GM12878 (cell line): ENCODE measurements around the gene ZNF484. TPM values are rescaled to one million over a fixed set of nuclear protein-coding genes. Genes with fewer than 3 reads are reported as not detected.
"Not testable (repeated sequence)": the region's sequence is repeated elsewhere in the genome, so short reads cannot be mapped to it uniquely, and the experiment has no call there.

Source experiments
- ATAC-seq: fragments of 200-7000 bp; cut with Tn5 transposase; 3 replicates; pipeline ENCODE4 v1.9.1; 2020; ENCODE audit warnings: mild to moderate bottlenecking, moderate library complexity
- BruUV-seq: library from RNA; stranded (reverse); fragments of 400-500 nt; replicated peaks from 2 replicates; lab custom pipeline; 2021; lab: Mats Ljungman, UMichigan
- CTCF ChIA-PET: fragments of 300-600 bp; sonication (Branson Sonifier 250); formaldehyde crosslinking; extraction: SDS; loops from one replicate; lab custom pipeline; 2021; ENCODE audit warnings: inconsistent platforms; lab: Yijun Ruan, JAX
- POLR2A ChIA-PET: fragments of 350-600 bp; formaldehyde crosslinking; extraction: SDS; loops from one replicate; lab custom pipeline; 2021; ENCODE audit warnings: inconsistent platforms; lab: Charles Lee
- RAD21 ChIA-PET: fragments of 300-600 bp; sonication (Branson Sonifier 250); formaldehyde crosslinking; loops from one replicate; lab custom pipeline; 2023; ENCODE audit warnings: antibody characterized with exemption; ENCODE audit not compliant: unreplicated experiment; lab: Charles Lee
- SMC1A ChIA-PET: fragments of 300-600 bp; sonication (Branson Sonifier 250); formaldehyde crosslinking; loops from one replicate; lab custom pipeline; 2023; ENCODE audit not compliant: unreplicated experiment, uncharacterized antibody; lab: Charles Lee
- DNase-seq: peaks from one replicate; pipeline ENCODE4 v3.0.0-alpha.2; 2011; ENCODE audit warnings: low read depth, low spot score
- FAIRE-seq: peaks from 3 replicates; lab custom pipeline; 2011; peaks lifted over from hg19 to GRCh38; lab: Jason Lieb, UNC
- H2AFZ ChIP-seq: 2 replicates; pipeline ENCODE4 v1.6.0; 2011; ENCODE audit warnings: low read depth, low read length, control low read depth; ENCODE audit not compliant: control insufficient read depth
- H3K27ac ChIP-seq: 2 replicates; pipeline ENCODE4 v1.5.1; 2011; ENCODE audit warnings: control low read depth; ENCODE audit not compliant: control insufficient read depth, insufficient read depth
- H3K27me3 ChIP-seq, 2 experiments: replicated peaks in 1 of 2; 2 replicates each; pipeline versions ENCODE4 v1.6.0 to v1.6.1; 2011; ENCODE audit warnings: low read length in 1 of 2; ENCODE audit not compliant: control insufficient read depth in 2 of 2, insufficient read depth in 2 of 2
- H3K36me3 ChIP-seq, 2 experiments: 2 replicates each; pipeline ENCODE4 v1.5.1; 2011; ENCODE audit warnings: low read length in 1 of 2; ENCODE audit not compliant: control insufficient read depth in 2 of 2, insufficient read depth in 2 of 2
- H3K4me1 ChIP-seq: 2 replicates; pipeline ENCODE4 v1.6.1; 2011; ENCODE audit warnings: mild to moderate bottlenecking, low read length, moderate library complexity, mixed read lengths; ENCODE audit not compliant: control insufficient read depth, insufficient read depth
- H3K4me2 ChIP-seq: 2 replicates; pipeline ENCODE4 v1.6.0; 2011; ENCODE audit warnings: control low read depth; ENCODE audit not compliant: control insufficient read depth, insufficient read depth
- H3K4me3 ChIP-seq: fragments of 200-600 bp; sonication (generic); 2 replicates; pipeline ENCODE4 v1.5.1; 2016
- H3K79me2 ChIP-seq: 2 replicates; pipeline ENCODE4 v1.6.0; 2011; ENCODE audit warnings: low read length; ENCODE audit not compliant: control insufficient read depth, insufficient read depth
- H3K9ac ChIP-seq: 2 replicates; pipeline ENCODE4 v1.8.0; 2011; ENCODE audit warnings: low read length, control low read depth, mixed read lengths; ENCODE audit not compliant: control insufficient read depth, insufficient read depth
- H3K9me3 ChIP-seq: replicated peaks from 3 replicates; pipeline ENCODE4 v1.5.1; 2011; ENCODE audit warnings: mild to moderate bottlenecking, low read length; ENCODE audit not compliant: control insufficient read depth, insufficient read depth
- H4K20me1 ChIP-seq: 2 replicates; pipeline ENCODE4 v1.6.0; 2011; ENCODE audit not compliant: control insufficient read depth, insufficient read depth
- ATF3 ChIP-seq: IDR thresholded peaks from 2 replicates; pipeline ENCODE4 v1.6.1; 2011; ENCODE audit warnings: low read depth, mild to moderate bottlenecking, low read length, moderate library complexity, borderline replicate concordance; ENCODE audit errors: extremely low read depth
- E2F4 ChIP-seq: IDR thresholded peaks from 2 replicates; pipeline ENCODE4 v1.6.1; 2012; ENCODE audit warnings: low read depth, low read length, improper control_type of control experiment
- E4F1 ChIP-seq: fragments of 450-650 bp; IDR thresholded peaks from 2 replicates; pipeline ENCODE4 v1.6.1; 2018; ENCODE audit warnings: borderline replicate concordance, mild to moderate bottlenecking; ENCODE audit not compliant: partially characterized antibody
- ETV6 ChIP-seq, 2 experiments: fragments of 450-650 bp in 1 of 2; IDR thresholded peaks in 1 of 2; conservative IDR thresholded peaks in 1 of 2; 2 replicates each; pipeline ENCODE4 v1.6.1; 2014; ENCODE audit warnings: antibody characterized with exemption in 1 of 2, borderline replicate concordance in 1 of 2, low read depth in 1 of 2, mild to moderate bottlenecking in 1 of 2, moderate library complexity in 1 of 2
- FOS ChIP-seq: IDR thresholded peaks from 3 replicates; pipeline ENCODE4 v1.6.1; 2011; ENCODE audit warnings: borderline replicate concordance; ENCODE audit not compliant: insufficient read length; ENCODE audit errors: extremely low read depth
- GABPA ChIP-seq: IDR thresholded peaks from 2 replicates; pipeline ENCODE4 v1.6.1; 2014; ENCODE audit warnings: antibody characterized with exemption, low read depth, mild to moderate bottlenecking, inconsistent platforms
- HCFC1 ChIP-seq: fragments of 150-350 bp; IDR thresholded peaks from 2 replicates; pipeline ENCODE4 v1.6.1; 2014; ENCODE audit warnings: low read length
- KLF5 ChIP-seq: fragments of 450-650 bp; IDR thresholded peaks from 2 replicates; pipeline ENCODE4 v1.6.1; 2014; ENCODE audit warnings: mild to moderate bottlenecking; ENCODE audit not compliant: partially characterized antibody
- MEF2B ChIP-seq: fragments of 450-650 bp; IDR thresholded peaks from 2 replicates; pipeline ENCODE4 v1.6.1; 2018; ENCODE audit warnings: mild to moderate bottlenecking, moderate library complexity; ENCODE audit not compliant: partially characterized antibody, poor library complexity, severe bottlenecking
- NFYB ChIP-seq: IDR thresholded peaks from 2 replicates; pipeline ENCODE4 v1.6.1; 2011; ENCODE audit warnings: low read depth, mild to moderate bottlenecking, low read length, improper control_type of control experiment, moderate library complexity; ENCODE audit not compliant: insufficient read depth
- STAT1 ChIP-seq: fragments of 450-650 bp; conservative IDR thresholded peaks from 2 replicates; pipeline ENCODE4 v1.6.1; 2014; ENCODE audit warnings: antibody characterized with exemption, mild to moderate bottlenecking
- STAT3 ChIP-seq: IDR thresholded peaks from 2 replicates; pipeline ENCODE4 v1.6.1; 2011; ENCODE audit warnings: low read depth, low read length, improper control_type of control experiment
- WGBS: methylation state at CpG from one replicate; pipeline ENCODE4 v1.1.6; 2016; ENCODE audit warnings: low lambda C conversion rate; ENCODE audit not compliant: insufficient replicate concordance, insufficient coverage; ENCODE audit errors: missing lambda C conversion rate; 5-methylcytosine and 5-hydroxymethylcytosine counted together
- in situ Hi-C: fragments of 300-500 bp; cut with MboI; formaldehyde crosslinking; loops from 9 replicates; pipeline ENCODE4 v1.14.3; 2018; ENCODE audit warnings: mixed read lengths
- intact Hi-C: fragments of 100-400 bp; cut with micrococcal nuclease; formaldehyde crosslinking; loops from one replicate; pipeline ENCODE4 v1.14.2; 2022; ENCODE audit not compliant: unreplicated experiment
- polyA plus RNA-seq, 11 experiments: library from polyadenylated mRNA; depleted of rRNA in 4 of 11; unstranded in 6 of 11; stranded (reverse) in 5 of 11; fragments of >200 nt; fragmentation: Nextera tagmentation in 4 of 11; fragmentation: Illumina TruSeq in 1 of 11; extraction: Ambion mirVana in 4 of 11; extraction: Trizol in 1 of 11; gene quantifications; 1 replicate in 1 of 11; 2 replicates in 10 of 11; pipeline versions ENCODE4 v1.2.1 to v1.2.3, GENCODE V29; 2011 to 2016; ENCODE audit warnings: inconsistent platforms in 2 of 11, missing spikeins in 2 of 11, low read depth in 1 of 11
- total RNA-seq, 4 experiments: library from RNA; depleted of rRNA in 3 of 4; stranded (reverse); fragments of >200 nt in 3 of 4; fragmentation: Illumina TruSeq in 1 of 4; extraction: Trizol in 1 of 4; gene quantifications; 2 replicates each; pipeline versions ENCODE4 v1.2.1 to v1.2.3, GENCODE V29; 2013 to 2021

The ZNF484 gene
- total and polyA plus RNA-seq, 10 of the 15 experiments (the other 5 are each of a cell fraction or from before 2014, with no cell fraction given) = 0.95 to 7.8 (median 3.3) TPM

GRCh38 chr9:92905137-92905536, 27.3 kb upstream of the ZNF484 start:
- H3K9ac ChIP-seq, H3K36me3 ChIP-seq, BruUV-seq, RAD21 ChIA-PET, H3K4me1 ChIP-seq, H2AFZ ChIP-seq, DNase-seq, ATAC-seq, H3K27me3 ChIP-seq, SMC1A ChIA-PET, H3K27ac ChIP-seq, H3K4me3 ChIP-seq, FAIRE-seq, H3K79me2 ChIP-seq, H4K20me1 ChIP-seq, POLR2A ChIA-PET, in situ Hi-C loops, H3K9me3 ChIP-seq, intact Hi-C loops, CTCF ChIA-PET, H3K4me2 ChIP-seq: not testable (repeated sequence)
- 79% methylated on average over 6 of the region's 6 CpGs for WGBS

GRCh38 chr9:92897323-92897722, 19.5 kb upstream of the ZNF484 start:
- H3K36me3 ChIP-seq = no peaks in the 10 kb centered on the region
- no TSS peak for BruUV-seq
- H4K20me1 ChIP-seq = no peaks in the 10 kb centered on the region
- H3K4me1 ChIP-seq = no peaks in the 10 kb centered on the region
- WGBS = 43% methylated on average over 3 of the region's 3 CpGs
- in situ Hi-C loops = no loop called here
- CTCF ChIA-PET = no interaction called here
- no peak overlapping the region for H2AFZ ChIP-seq
- POLR2A ChIA-PET = no interaction called here
- no peak overlapping the region for H3K9ac ChIP-seq
- intact Hi-C loops = no loop called here
- RAD21 ChIA-PET = no interaction called here
- no peak for ATAC-seq
- no peak for DNase-seq
- SMC1A ChIA-PET = no interaction called here
- no peaks in the 10 kb centered on the region for H3K27me3 ChIP-seq
- FAIRE-seq = no peak
- TF ChIP-seq ATF3 (no peak), STAT1 (no peak), NFYB (no peak), GABPA (no peak), KLF5 (no peak), FOS (no peak), E4F1 (no peak), ETV6 (conservative IDR thresholded peaks at IDR 0.05 in 1 of 2, IDR thresholded peaks at IDR 0.05 in 1 of 2; ENCODE audit: borderline replicate concordance in 1 of 2, low read depth in 1 of 2) (no peak), MEF2B (no peak), HCFC1 (no peak), STAT3 (no peak), E2F4 (no peak)
- no peaks in the 10 kb centered on the region for H3K79me2 ChIP-seq
- H3K4me2 ChIP-seq = no peak overlapping the region
- H3K9me3 ChIP-seq = no peaks in the 10 kb centered on the region
- no peak overlapping the region for H3K4me3 ChIP-seq
- H3K27ac ChIP-seq = no peak overlapping the region
